HepG2 (cell line): ENCODE measurements around the gene ZNF12. TPM values are rescaled to one million over a fixed set of nuclear protein-coding genes. Genes with fewer than 3 reads are reported as not detected.
A peak's percentile ranks its signal among the peaks of the same experiment; 100 is the strongest.

Experiments
- BATF2 ChIP-seq: sonication (generic); formaldehyde crosslinking; IDR thresholded peaks from 2 replicates; pipeline ENCODE4 v1.8.0; 2022; ENCODE audit warnings: mild to moderate bottlenecking, missing genetic modification reagents, moderate library complexity
- FOXK2 ChIP-seq: fragments of 450-650 bp; IDR thresholded peaks from 2 replicates; pipeline ENCODE4 v1.6.1; 2016
- GATAD1 ChIP-seq: IDR thresholded peaks from 2 replicates; pipeline ENCODE4 v1.6.1; 2016; ENCODE audit warnings: missing genetic modification reagents, missing compliant biosample characterization
- IKZF1 ChIP-seq: fragments of 450-650 bp; IDR thresholded peaks from 2 replicates; pipeline ENCODE4 v1.7.1; 2016
- KLF9 ChIP-seq: IDR thresholded peaks from 2 replicates; pipeline ENCODE4 v1.6.1; 2016; ENCODE audit warnings: low read depth
- MLLT10 ChIP-seq: sonication (generic); formaldehyde crosslinking; IDR thresholded peaks from 2 replicates; pipeline ENCODE4 v1.4.0; 2020; ENCODE audit warnings: missing genetic modification reagents
- NFKBIZ ChIP-seq: IDR thresholded peaks from 2 replicates; pipeline ENCODE4 v1.6.1; 2018; ENCODE audit warnings: missing genetic modification reagents, missing compliant biosample characterization
- RCOR2 ChIP-seq: IDR thresholded peaks from 2 replicates; pipeline ENCODE4 v1.6.1; 2016; ENCODE audit warnings: missing biosample characterization, missing genetic modification reagents
- SAP130 ChIP-seq: IDR thresholded peaks from 2 replicates; pipeline ENCODE4 v1.6.1; 2016; ENCODE audit warnings: low read depth
- SMAD3 ChIP-seq: sonication (generic); formaldehyde crosslinking; IDR thresholded peaks from 2 replicates; pipeline ENCODE4 v1.4.0; 2020; ENCODE audit warnings: missing genetic modification reagents
- SNRNP70 ChIP-seq: fragments of 200-400 bp; formaldehyde crosslinking; IDR thresholded peaks from 2 replicates; pipeline ENCODE4 v1.6.1; 2017; ENCODE audit warnings: mild to moderate bottlenecking, low read depth, low read length, moderate library complexity
- TOE1 ChIP-seq: sonication (generic); formaldehyde crosslinking; IDR thresholded peaks from 2 replicates; pipeline ENCODE4 v1.4.0; 2020; ENCODE audit warnings: mild to moderate bottlenecking, missing genetic modification reagents
- ZBTB4 ChIP-seq: sonication (generic); formaldehyde crosslinking; IDR thresholded peaks from 2 replicates; pipeline ENCODE4 v1.4.0; 2020; ENCODE audit warnings: missing genetic modification reagents, mild to moderate bottlenecking, borderline replicate concordance
- ZKSCAN5 ChIP-seq: sonication (generic); formaldehyde crosslinking; IDR thresholded peaks from 2 replicates; pipeline ENCODE4 v1.5.1; 2020; ENCODE audit warnings: mild to moderate bottlenecking, missing genetic modification reagents
- ZMYM3 ChIP-seq: sonication (generic); formaldehyde crosslinking; IDR thresholded peaks from 2 replicates; pipeline ENCODE4 v1.5.1; 2020; ENCODE audit warnings: mild to moderate bottlenecking, missing genetic modification reagents
- ZNF121 ChIP-seq: sonication (generic); formaldehyde crosslinking; IDR thresholded peaks from 2 replicates; pipeline ENCODE4 v1.5.0; 2020; ENCODE audit warnings: mild to moderate bottlenecking, missing genetic modification reagents
- ZNF160 ChIP-seq: sonication (generic); formaldehyde crosslinking; IDR thresholded peaks from 2 replicates; pipeline ENCODE4 v1.8.0; 2022; ENCODE audit warnings: mild to moderate bottlenecking, inconsistent platforms, missing genetic modification reagents
- ZNF430 ChIP-seq: sonication (generic); formaldehyde crosslinking; IDR thresholded peaks from 2 replicates; pipeline ENCODE4 v1.9.0; 2021; ENCODE audit warnings: mild to moderate bottlenecking, missing genetic modification reagents
- ZNF496 ChIP-seq: sonication (generic); formaldehyde crosslinking; IDR thresholded peaks from 2 replicates; pipeline ENCODE4 v1.8.1; 2023; ENCODE audit warnings: mild to moderate bottlenecking, moderate library complexity, missing genetic modification reagents; ENCODE audit not compliant: insufficient replicate concordance
- ZNF513 ChIP-seq: sonication (generic); formaldehyde crosslinking; conservative IDR thresholded peaks from 2 replicates; pipeline ENCODE4 v1.5.0; 2020; ENCODE audit warnings: missing genetic modification reagents
- ZNF570 ChIP-seq: sonication (generic); formaldehyde crosslinking; IDR thresholded peaks from 2 replicates; pipeline ENCODE4 v1.4.0; 2020; ENCODE audit warnings: mild to moderate bottlenecking, missing genetic modification reagents, borderline replicate concordance
- ZNF761 ChIP-seq: sonication (generic); formaldehyde crosslinking; conservative IDR thresholded peaks from 2 replicates; pipeline ENCODE4 v1.4.0; 2020; ENCODE audit warnings: mild to moderate bottlenecking, missing genetic modification reagents
- ZNF788 ChIP-seq: sonication (generic); formaldehyde crosslinking; IDR thresholded peaks from 2 replicates; pipeline ENCODE4 v1.5.0; 2020; ENCODE audit warnings: mild to moderate bottlenecking, missing genetic modification reagents, borderline replicate concordance
- ZNF792 ChIP-seq: IDR thresholded peaks from 2 replicates; pipeline ENCODE4 v1.6.1; 2016
- ZNF891 ChIP-seq: sonication (generic); formaldehyde crosslinking; IDR thresholded peaks from 2 replicates; pipeline ENCODE4 v1.5.0; 2020; ENCODE audit warnings: mild to moderate bottlenecking, missing genetic modification reagents
- polyA plus RNA-seq, 8 experiments: library from polyadenylated mRNA; depleted of rRNA in 3 of 8; stranded (reverse) in 7 of 8; unstranded in 1 of 8; fragments of >200 nt; fragmentation: Illumina TruSeq in 4 of 8; extraction: Trizol in 4 of 8; gene quantifications; 2 replicates each; pipeline versions ENCODE4 v1.2.1 to v1.2.3, GENCODE V29; 2011 to 2016; ENCODE audit warnings: low read depth in 4 of 8, missing spikeins in 1 of 8, mixed read lengths in 1 of 8; ENCODE audit not compliant: insufficient read depth in 1 of 8
- total RNA-seq, 5 experiments: library from RNA; depleted of rRNA; stranded (reverse); fragments of >200 nt; fragmentation: Illumina TruSeq; extraction: Trizol; gene quantifications; 2 replicates each; pipeline ENCODE4 v1.2.3, GENCODE V29; 2016; ENCODE audit warnings: low read depth in 1 of 5
- TF ChIP-seq, protein P1 (sequence below): sonication (generic); formaldehyde crosslinking; IDR thresholded peaks from 2 replicates; pipeline ENCODE4 v1.8.0; 2022; ENCODE audit warnings: mild to moderate bottlenecking, missing genetic modification reagents
- TF ChIP-seq, protein P2 (sequence below): sonication (generic); formaldehyde crosslinking; IDR thresholded peaks from 2 replicates; pipeline ENCODE4 v1.4.0; 2020; ENCODE audit warnings: missing genetic modification reagents

The ZNF12 gene
- total and polyA plus RNA-seq, 2 of the 13 experiments (the other 11 are each of a cell fraction or from before 2014, with no cell fraction given): 21.4 to 22.8 TPM

GRCh38 chr7:6709808-6710207 lies 3.1 kb upstream of the ZNF12 start (continued):
- no peak for TF ChIP-seq ZNF788 (CRISPR knock-in tag)
- no peak for TF ChIP-seq SMAD3
- TF ChIP-seq ZNF570: no peak
- TF ChIP-seq KLF9 (CRISPR knock-in tag): no peak
- TF ChIP-seq BATF2: no peak
- 0 out of 2 replicates have a peak, but pooled peaks have one; percentile 49 for TF ChIP-seq ZNF160
- TF ChIP-seq ZMYM3 (CRISPR knock-in tag): peak; percentile 46; the same call in 1 of the 2 replicates
- TF ChIP-seq, protein P1, sequence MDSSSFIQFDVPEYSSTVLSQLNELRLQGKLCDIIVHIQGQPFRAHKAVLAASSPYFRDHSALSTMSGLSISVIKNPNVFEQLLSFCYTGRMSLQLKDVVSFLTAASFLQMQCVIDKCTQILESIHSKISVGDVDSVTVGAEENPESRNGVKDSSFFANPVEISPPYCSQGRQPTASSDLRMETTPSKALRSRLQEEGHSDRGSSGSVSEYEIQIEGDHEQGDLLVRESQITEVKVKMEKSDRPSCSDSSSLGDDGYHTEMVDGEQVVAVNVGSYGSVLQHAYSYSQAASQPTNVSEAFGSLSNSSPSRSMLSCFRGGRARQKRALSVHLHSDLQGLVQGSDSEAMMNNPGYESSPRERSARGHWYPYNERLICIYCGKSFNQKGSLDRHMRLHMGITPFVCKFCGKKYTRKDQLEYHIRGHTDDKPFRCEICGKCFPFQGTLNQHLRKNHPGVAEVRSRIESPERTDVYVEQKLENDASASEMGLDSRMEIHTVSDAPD (CRISPR knock-in tag): no peak
- no peak for TF ChIP-seq ZBTB4 (CRISPR knock-in tag)
- no peak for TF ChIP-seq ZNF513 (CRISPR knock-in tag)
- no peak for TF ChIP-seq ZNF792 (CRISPR knock-in tag)
- TF ChIP-seq, protein P2, sequence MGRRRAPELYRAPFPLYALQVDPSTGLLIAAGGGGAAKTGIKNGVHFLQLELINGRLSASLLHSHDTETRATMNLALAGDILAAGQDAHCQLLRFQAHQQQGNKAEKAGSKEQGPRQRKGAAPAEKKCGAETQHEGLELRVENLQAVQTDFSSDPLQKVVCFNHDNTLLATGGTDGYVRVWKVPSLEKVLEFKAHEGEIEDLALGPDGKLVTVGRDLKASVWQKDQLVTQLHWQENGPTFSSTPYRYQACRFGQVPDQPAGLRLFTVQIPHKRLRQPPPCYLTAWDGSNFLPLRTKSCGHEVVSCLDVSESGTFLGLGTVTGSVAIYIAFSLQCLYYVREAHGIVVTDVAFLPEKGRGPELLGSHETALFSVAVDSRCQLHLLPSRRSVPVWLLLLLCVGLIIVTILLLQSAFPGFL (CRISPR knock-in tag): no peak
- TF ChIP-seq ZNF496 (CRISPR knock-in tag): no peak
- TF ChIP-seq ZNF761 (CRISPR knock-in tag): no peak
- TF ChIP-seq FOXK2: no peak
- no peak for TF ChIP-seq ZNF430 (CRISPR knock-in tag)
- no peak for TF ChIP-seq IKZF1
- TF ChIP-seq ZKSCAN5 (CRISPR knock-in tag): no peak
- no peak for TF ChIP-seq NFKBIZ
- TF ChIP-seq GATAD1 (CRISPR knock-in tag): peak; percentile 93
- TF ChIP-seq MLLT10 (CRISPR knock-in tag): no peak
- no peak for TF ChIP-seq RCOR2 (CRISPR knock-in tag)
- TF ChIP-seq ZNF121 (CRISPR knock-in tag): 0 out of 2 replicates have a peak, but pooled peaks have one; percentile 16
- peak; percentile 40 for TF ChIP-seq SAP130 (CRISPR knock-in tag)
- TF ChIP-seq ZNF891 (CRISPR knock-in tag): no peak
- TF ChIP-seq TOE1: no peak
- no peak for TF ChIP-seq SNRNP70
